C4-2B (cell line): ENCODE data around the gene CYREN.

Experiments used
- CTCF ChIP-seq: fragments of 450-650 bp; conservative IDR thresholded peaks from 2 replicates; pipeline ENCODE4 v1.5.1; 2017; ENCODE audit warnings: mild to moderate bottlenecking
- ZFX ChIP-seq: fragments of 450-650 bp; IDR thresholded peaks from 2 replicates; pipeline ENCODE4 v1.6.1; 2017

DNA sequence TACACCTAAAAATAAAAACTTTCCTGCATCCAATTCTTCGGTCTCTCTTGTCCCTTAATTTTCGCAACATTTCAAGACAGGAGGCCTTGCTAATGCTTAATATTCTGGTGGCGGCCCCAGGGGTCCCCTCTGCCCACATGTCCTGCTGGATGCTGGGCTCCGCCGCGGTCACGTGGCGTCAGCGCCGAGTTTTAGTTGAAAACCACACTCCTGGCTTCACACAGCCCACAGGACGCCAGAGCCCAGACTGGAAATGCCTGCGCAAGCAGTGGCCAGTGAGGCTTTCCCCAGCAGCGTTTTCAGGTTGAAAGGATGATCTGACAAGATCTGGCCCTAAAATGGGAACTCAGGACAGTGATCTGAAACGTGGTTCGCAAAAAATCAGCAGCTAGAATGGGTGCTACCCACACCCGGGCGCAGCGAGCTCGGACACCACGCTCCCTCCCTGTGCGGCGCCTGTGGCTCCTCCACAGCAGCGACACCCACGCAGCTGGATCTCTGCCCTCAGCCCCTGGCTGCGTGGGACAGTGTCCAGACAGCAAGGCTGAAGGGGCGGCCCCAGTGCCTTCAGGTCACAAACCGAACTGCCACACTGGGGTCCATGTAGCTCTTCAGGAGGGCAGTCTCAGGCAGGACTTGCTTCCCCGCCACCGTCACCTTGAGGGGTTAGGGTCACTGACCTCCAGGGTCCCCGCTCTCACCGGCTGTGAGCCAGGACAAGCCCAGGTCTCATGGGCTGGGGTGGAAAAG is 11.6 kb upstream of the CYREN start:
- TF ChIP-seq CTCF, result no peak
- no peak for TF ChIP-seq ZFX
